Hepatocyte (in vitro differentiated cells): ENCODE results near the gene ELAVL4. TPM values are rescaled to one million over a fixed set of nuclear protein-coding genes. Genes with fewer than 3 reads are reported as not detected.

Source experiments
- DNase-seq: peaks from one replicate; pipeline ENCODE4 v3.0.0-alpha.2; 2016; ENCODE audit warnings: low spot score
- H2AFZ ChIP-seq: fragments of 200-600 bp; sonication (generic); 2 replicates; pipeline ENCODE4 v1.6.0; 2016; ENCODE audit warnings: antibody characterized with exemption, mild to moderate bottlenecking
- H3K27ac ChIP-seq: fragments of 200-600 bp; sonication (generic); 2 replicates; pipeline ENCODE4 v1.5.1; 2016; ENCODE audit warnings: mild to moderate bottlenecking
- H3K27me3 ChIP-seq: fragments of 200-600 bp; sonication (generic); 2 replicates; pipeline ENCODE4 v1.6.1; 2016
- H3K36me3 ChIP-seq: fragments of 200-600 bp; sonication (generic); replicated peaks from 2 replicates; pipeline ENCODE4 v1.5.1; 2016; ENCODE audit warnings: low read depth; ENCODE audit not compliant: insufficient read depth
- H3K4me1 ChIP-seq: fragments of 200-600 bp; sonication (generic); 2 replicates; pipeline ENCODE4 v1.5.1; 2016; ENCODE audit warnings: mild to moderate bottlenecking, moderate library complexity; ENCODE audit not compliant: insufficient read depth
- H3K4me2 ChIP-seq: fragments of 200-600 bp; sonication (generic); 2 replicates; pipeline ENCODE4 v1.6.0; 2016
- H3K4me3 ChIP-seq: fragments of 200-600 bp; sonication (generic); 2 replicates; pipeline ENCODE4 v1.5.1; 2016; ENCODE audit warnings: mild to moderate bottlenecking
- H3K79me2 ChIP-seq: fragments of 200-600 bp; sonication (generic); 2 replicates; pipeline ENCODE4 v1.6.0; 2017; ENCODE audit warnings: mild to moderate bottlenecking
- H3K9me2 ChIP-seq: fragments of 200-600 bp; sonication (generic); replicated peaks from 2 replicates; pipeline ENCODE4 v1.6.0; 2017; ENCODE audit warnings: mild to moderate bottlenecking; ENCODE audit not compliant: insufficient read depth
- H3K9me3 ChIP-seq: fragments of 200-600 bp; sonication (generic); 2 replicates; pipeline ENCODE4 v1.5.1; 2016; ENCODE audit warnings: low read depth, mild to moderate bottlenecking
- H4K20me1 ChIP-seq: fragments of 200-600 bp; sonication (generic); 2 replicates; pipeline ENCODE4 v1.6.0; 2016; ENCODE audit warnings: mild to moderate bottlenecking; ENCODE audit not compliant: insufficient read depth, poor library complexity, severe bottlenecking
- CTCF ChIP-seq: fragments of 200-600 bp; sonication (generic); IDR thresholded peaks from 2 replicates; pipeline ENCODE4 v1.5.1; 2016; ENCODE audit warnings: antibody characterized with exemption, mild to moderate bottlenecking; ENCODE audit not compliant: poor library complexity
- EZH2 ChIP-seq: fragments of 200-600 bp; sonication (generic); IDR thresholded peaks from 2 replicates; pipeline ENCODE4 v1.6.1; 2016; ENCODE audit warnings: antibody characterized with exemption, mild to moderate bottlenecking, borderline replicate concordance
- EZH2phosphoT487 ChIP-seq: fragments of 200-600 bp; sonication (generic); IDR thresholded peaks from one replicate; pipeline ENCODE4 v1.6.1; 2018; ENCODE audit warnings: antibody characterized with exemption, mild to moderate bottlenecking, low read depth, moderate library complexity; ENCODE audit not compliant: unreplicated experiment, severe bottlenecking
- WGBS: methylation state at CpG from one replicate; pipeline ENCODE4 v1.1.6; 2016; ENCODE audit warnings: low lambda C conversion rate; ENCODE audit errors: missing lambda C conversion rate; 5-methylcytosine and 5-hydroxymethylcytosine counted together
- polyA plus RNA-seq: library from polyadenylated mRNA; unstranded; fragments of >200 nt; fragmentation: Nextera tagmentation; extraction: Ambion mirVana; gene quantifications from 2 replicates; pipeline ENCODE4 v1.2.1, GENCODE V29; 2016
- total RNA-seq: library from RNA; depleted of rRNA; stranded (reverse); fragments of >200 nt; gene quantifications from 2 replicates; pipeline ENCODE4 v1.2.3, GENCODE V29; 2014

Gene ELAVL4
- total and polyA plus RNA-seq, 2 experiments from 2014 or later = 0.07 to 0.08 TPM

GRCh38 chr1:50174101-50174500, 65.4 kb downstream of the ELAVL4 start:
- Histone ChIP-seq H3K27ac (no peak overlapping the region), H2AFZ (no peak overlapping the region), H3K79me2 (no peaks in the 10 kb centered on the region), H3K9me3 (no peaks in the 10 kb centered on the region), H4K20me1 (no peaks in the 10 kb centered on the region), H3K27me3 (no peaks in the 10 kb centered on the region), H3K36me3 (no peaks in the 10 kb centered on the region), H3K4me2 (no peak overlapping the region), H3K4me1 (no peaks in the 10 kb centered on the region), H3K4me3 (no peak overlapping the region), H3K9me2 (no peaks in the 10 kb centered on the region)
- no peak for DNase-seq
- TF ChIP-seq EZH2phosphoT487 = no peak
- TF ChIP-seq CTCF = no peak
- no peak for TF ChIP-seq EZH2

- Histone ChIP-seq H3K27ac (no peak overlapping the region), H3K79me2 (no peaks in the 10 kb centered on the region), H3K27me3 (no peaks in the 10 kb centered on the region), H3K4me3 (no peak overlapping the region), H3K9me2 (no peaks in the 10 kb centered on the region), H4K20me1 (no peaks in the 10 kb centered on the region), H2AFZ (no peak overlapping the region), H3K9me3 (no peaks in the 10 kb centered on the region), H3K4me1 (no peaks in the 10 kb centered on the region), H3K4me2 (no peak overlapping the region), H3K36me3 (no peaks in the 10 kb centered on the region)
- no peak for DNase-seq
- TF ChIP-seq EZH2 (no peak), CTCF (no peak), EZH2phosphoT487 (no peak)
- 45% methylated on average over 7 of the region's 7 CpGs for WGBS
Measured at GRCh38 chr1:50175719-50176639, 67.3 kb downstream of the ELAVL4 start.

- Histone ChIP-seq H3K27me3 (no peaks in the 10 kb centered on the region), H3K9me2 (no peaks in the 10 kb centered on the region), H2AFZ (no peak overlapping the region), H3K4me2 (no peak overlapping the region), H4K20me1 (no peaks in the 10 kb centered on the region), H3K4me1 (no peaks in the 10 kb centered on the region), H3K27ac (no peak overlapping the region), H3K36me3 (no peaks in the 10 kb centered on the region), H3K79me2 (no peaks in the 10 kb centered on the region), H3K4me3 (no peak overlapping the region), H3K9me3 (no peaks in the 10 kb centered on the region)
- no peak for DNase-seq
- TF ChIP-seq EZH2 = no peak
- no peak for TF ChIP-seq EZH2phosphoT487
- no peak for TF ChIP-seq CTCF
- 55% methylated on average over 6 of the region's 6 CpGs for WGBS
Measured at GRCh38 chr1:50177994-50178393, 69.3 kb downstream of the ELAVL4 start.
